ENCODE results near the gene CFL1. TPM values are rescaled to one million over a fixed set of nuclear protein-coding genes. Genes with fewer than 3 reads are reported as not detected.

The CFL1 gene
- total and polyA plus RNA-seq, 9 donors = 436 to 789 (median 720) TPM

DNA sequence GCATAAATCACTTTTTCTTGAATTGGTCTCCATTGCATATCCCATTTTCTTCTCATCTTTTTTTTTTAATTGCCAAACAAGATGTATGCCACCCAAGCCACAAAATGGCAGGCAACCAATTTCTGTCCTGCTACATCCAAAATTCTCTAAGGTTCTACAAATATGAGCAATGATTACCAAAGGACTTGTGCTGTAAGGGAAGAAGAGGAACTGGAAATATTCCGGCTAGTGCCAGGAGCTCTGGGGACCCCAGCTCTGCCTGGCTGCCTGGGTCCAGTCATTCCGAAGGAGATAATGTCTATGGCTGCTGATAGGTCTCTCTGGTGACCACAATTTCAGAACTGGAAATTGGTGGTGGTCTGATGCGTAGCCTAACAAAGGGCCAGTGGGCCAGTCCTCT is 41.3 kb downstream of the CFL1 start:
- WGBS (ENCODE audit: insufficient coverage) = 92% methylated on average over 3 of the region's 3 CpGs
- H3K27ac ChIP-seq (ENCODE audit: low read length) = no peak overlapping the region
- H3K36me3 ChIP-seq (ENCODE audit: control insufficient read depth, insufficient read depth, low read length) = no peaks in the 10 kb centered on the region
- DNase-seq = no peak
- H3K4me1 ChIP-seq (ENCODE audit: control insufficient read depth, insufficient read depth, low read length) = peaks cover 15% of the 10 kb centered on the region
- no peaks in the 10 kb centered on the region for H3K9me3 ChIP-seq (replicated peaks; ENCODE audit: control insufficient read depth, low read depth, low read length)
- no peak overlapping the region for H3K4me3 ChIP-seq (ENCODE audit: low read length)
- H3K27me3 ChIP-seq (ENCODE audit: control insufficient read depth, insufficient read depth, low read length) = peaks cover 4% of the 10 kb centered on the region

DNA sequence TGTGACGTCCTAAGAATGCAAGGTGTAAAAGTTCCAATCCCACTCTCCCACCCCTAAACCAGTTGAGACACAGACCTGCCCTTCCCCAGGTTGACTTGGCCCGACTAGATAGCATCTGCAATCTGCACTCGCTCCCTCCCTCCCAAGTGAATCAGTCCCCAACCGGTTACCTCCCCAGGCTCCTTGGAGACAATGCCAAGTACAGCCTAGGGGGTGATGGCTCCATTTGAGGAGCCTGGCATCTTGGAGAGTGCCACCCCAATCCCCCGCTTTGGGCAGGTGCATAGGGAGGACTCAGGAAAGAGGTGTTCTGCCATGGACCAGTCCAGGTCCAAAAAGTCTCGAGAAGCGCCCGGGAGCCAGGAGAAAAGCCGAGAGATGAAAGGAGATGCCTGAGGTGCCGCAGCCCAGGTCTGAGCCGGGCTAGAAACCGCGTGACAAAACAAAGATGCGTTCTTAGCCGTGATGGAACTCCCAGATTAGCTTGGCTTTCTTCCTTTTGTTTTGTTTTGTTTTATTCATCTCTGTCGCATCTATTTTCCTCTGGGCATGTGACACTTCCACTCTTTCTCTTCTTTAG is 42.9 kb downstream of the CFL1 start:
- no peaks in the 10 kb centered on the region for H3K9me3 ChIP-seq (replicated peaks; ENCODE audit: control insufficient read depth, low read depth, low read length)
- no peak for DNase-seq
- 93% methylated on average over 12 of the region's 16 CpGs for WGBS (ENCODE audit: insufficient coverage)
- H3K27ac ChIP-seq (ENCODE audit: low read length) = no peak overlapping the region
- H3K4me3 ChIP-seq (ENCODE audit: low read length) = no peak overlapping the region
- H3K27me3 ChIP-seq (ENCODE audit: control insufficient read depth, insufficient read depth, low read length) = peaks cover 5% of the 10 kb centered on the region
- peaks cover 16% of the 10 kb centered on the region for H3K4me1 ChIP-seq (ENCODE audit: control insufficient read depth, insufficient read depth, low read length)
- H3K36me3 ChIP-seq (ENCODE audit: control insufficient read depth, insufficient read depth, low read length) = no peaks in the 10 kb centered on the region

DNA sequence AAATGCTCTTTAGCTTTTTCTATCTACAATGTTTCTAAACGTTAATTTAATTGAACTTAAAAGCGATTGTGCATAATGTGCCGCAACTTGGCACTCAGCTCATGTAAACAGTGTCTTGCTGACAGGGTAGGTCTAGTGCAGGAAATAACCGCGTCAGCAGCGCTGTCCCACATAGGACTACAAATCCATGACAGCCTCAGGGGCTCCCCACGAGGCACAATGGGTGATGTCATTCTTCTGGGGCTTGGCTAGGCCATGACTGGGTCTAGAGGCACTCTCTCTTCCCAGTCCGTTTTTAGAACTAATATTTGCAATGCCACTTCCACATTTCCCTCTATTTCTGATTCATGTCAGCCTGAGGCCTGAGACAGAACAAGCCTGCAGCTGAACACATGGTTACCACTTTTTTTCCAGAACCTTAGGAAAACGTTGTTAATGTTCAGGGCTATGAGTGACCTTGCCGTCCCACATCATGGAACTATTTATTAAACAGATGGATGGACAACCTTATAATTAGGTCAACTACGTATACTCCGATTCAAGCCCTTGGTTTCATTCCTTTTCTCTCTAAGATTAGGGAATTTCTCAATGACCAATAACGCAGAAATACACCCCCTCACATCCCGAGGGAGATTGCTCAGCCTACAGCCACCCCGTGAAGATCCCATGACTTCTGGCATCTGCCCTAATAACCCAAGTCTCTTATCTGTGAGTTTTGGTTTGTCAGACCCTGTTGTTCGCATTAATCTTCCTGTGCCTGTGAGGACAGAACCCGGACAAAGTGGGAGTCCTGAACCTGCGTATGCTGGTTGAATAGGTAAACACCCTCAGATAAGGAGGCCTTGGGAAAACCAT is 43.6 kb downstream of the CFL1 start:
- 69% methylated on average over 11 of the region's 18 CpGs for WGBS (ENCODE audit: insufficient coverage)
- no peaks in the 10 kb centered on the region for H3K9me3 ChIP-seq (replicated peaks; ENCODE audit: control insufficient read depth, low read depth, low read length)
- DNase-seq = peak; percentile 71
- H3K27me3 ChIP-seq (ENCODE audit: control insufficient read depth, insufficient read depth, low read length) = peaks cover 5% of the 10 kb centered on the region
- H3K4me1 ChIP-seq (ENCODE audit: control insufficient read depth, insufficient read depth, low read length) = peaks cover 16% of the 10 kb centered on the region
- H3K27ac ChIP-seq (ENCODE audit: low read length) = no peak overlapping the region
- H3K36me3 ChIP-seq (ENCODE audit: control insufficient read depth, insufficient read depth, low read length) = no peaks in the 10 kb centered on the region
- no peak overlapping the region for H3K4me3 ChIP-seq (ENCODE audit: low read length)

DNA sequence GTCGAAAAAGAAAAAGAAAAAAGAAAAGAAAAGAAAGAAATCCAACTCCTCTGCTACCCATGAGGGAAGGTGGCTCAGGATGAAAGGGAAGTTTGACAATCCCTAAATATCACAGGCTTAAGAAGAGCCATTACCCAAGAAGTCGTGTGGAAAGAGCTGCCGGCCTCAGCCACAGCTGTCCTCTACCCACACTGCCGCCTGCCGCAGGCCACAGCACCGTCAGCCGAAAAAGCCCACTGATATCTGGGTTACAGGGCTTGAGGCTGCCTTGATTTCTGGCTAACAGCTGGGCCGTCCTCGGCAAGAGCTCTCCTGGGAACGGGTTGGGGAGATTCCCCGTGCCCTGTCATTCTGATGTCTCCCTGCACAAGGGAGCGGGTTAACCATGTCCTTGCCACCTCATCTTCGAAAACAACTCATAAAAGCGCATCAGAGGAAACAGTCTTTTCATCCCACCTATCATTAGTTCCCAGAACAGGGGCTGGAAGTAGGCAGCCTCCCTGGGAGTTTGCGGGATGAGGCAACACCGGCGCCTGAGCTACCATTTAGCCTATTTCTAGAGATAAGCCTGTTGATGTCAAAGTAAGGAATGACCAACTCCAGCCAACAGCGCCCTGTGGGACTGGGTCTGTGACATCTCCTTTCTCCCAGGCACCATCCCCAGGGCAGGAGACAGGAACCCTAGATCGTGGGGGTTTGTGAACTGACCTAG is 46.1 kb downstream of the CFL1 start:
- no peaks in the 10 kb centered on the region for H3K9me3 ChIP-seq (replicated peaks; ENCODE audit: control insufficient read depth, low read depth, low read length)
- H3K27ac ChIP-seq (ENCODE audit: low read length) = no peak overlapping the region
- peaks cover 6% of the 10 kb centered on the region for H3K4me1 ChIP-seq (ENCODE audit: control insufficient read depth, insufficient read depth, low read length)
- no peak overlapping the region for H3K4me3 ChIP-seq (ENCODE audit: low read length)
- DNase-seq = no peak
- H3K27me3 ChIP-seq (ENCODE audit: control insufficient read depth, insufficient read depth, low read length) = peaks cover 13% of the 10 kb centered on the region
- no peaks in the 10 kb centered on the region for H3K36me3 ChIP-seq (ENCODE audit: control insufficient read depth, insufficient read depth, low read length)
- WGBS (ENCODE audit: insufficient coverage) = 41% methylated on average over 8 of the region's 19 CpGs

DNA sequence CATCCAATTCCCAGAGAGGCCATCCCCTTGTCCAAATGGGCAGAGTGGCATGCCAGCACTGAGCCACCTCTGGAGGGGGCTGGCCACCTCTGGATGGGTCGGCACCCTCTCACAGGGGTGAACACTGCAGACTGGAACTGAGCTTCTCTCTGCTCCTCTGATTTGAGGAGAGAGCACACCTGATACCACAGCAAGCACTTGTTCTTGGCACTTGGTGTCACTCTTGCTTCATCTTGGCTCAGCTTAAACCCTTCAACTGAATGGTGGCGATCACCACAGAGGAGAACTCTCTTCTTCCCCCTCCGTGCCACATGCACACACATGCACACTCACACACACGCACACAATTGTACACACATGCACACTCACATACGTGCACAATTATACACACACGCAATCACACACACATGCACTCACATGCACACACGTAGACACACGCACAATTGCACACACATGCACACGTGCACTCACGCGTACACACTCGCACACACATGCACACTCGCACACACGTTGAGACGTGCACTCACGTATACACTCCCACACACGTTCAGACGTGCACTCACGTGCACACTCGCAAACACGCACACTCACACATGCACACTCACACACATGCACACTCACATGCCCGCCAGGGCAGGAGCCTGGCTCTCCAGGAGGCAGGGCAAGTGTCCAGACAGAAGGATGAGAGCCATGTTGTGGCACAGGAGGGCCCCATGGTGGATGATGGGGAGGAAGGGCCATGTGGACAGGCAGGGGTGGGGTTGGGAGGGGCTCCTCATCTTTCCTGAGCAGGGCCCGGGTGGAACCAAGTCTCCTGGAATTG is 47.7 kb downstream of the CFL1 start:
- Histone ChIP-seq H3K4me1 (ENCODE audit: control insufficient read depth, insufficient read depth, low read length) (peaks cover 4% of the 10 kb centered on the region), H3K36me3 (ENCODE audit: control insufficient read depth, insufficient read depth, low read length) (no peaks in the 10 kb centered on the region), H3K27ac (ENCODE audit: low read length) (no peak overlapping the region), H3K9me3 (replicated peaks; ENCODE audit: control insufficient read depth, low read depth, low read length) (no peaks in the 10 kb centered on the region), H3K4me3 (ENCODE audit: low read length) (no peak overlapping the region), H3K27me3 (ENCODE audit: control insufficient read depth, insufficient read depth, low read length) (peaks cover 13% of the 10 kb centered on the region)
- no peak for DNase-seq
- 84% methylated on average over 15 of the region's 23 CpGs for WGBS (ENCODE audit: insufficient coverage)

DNA sequence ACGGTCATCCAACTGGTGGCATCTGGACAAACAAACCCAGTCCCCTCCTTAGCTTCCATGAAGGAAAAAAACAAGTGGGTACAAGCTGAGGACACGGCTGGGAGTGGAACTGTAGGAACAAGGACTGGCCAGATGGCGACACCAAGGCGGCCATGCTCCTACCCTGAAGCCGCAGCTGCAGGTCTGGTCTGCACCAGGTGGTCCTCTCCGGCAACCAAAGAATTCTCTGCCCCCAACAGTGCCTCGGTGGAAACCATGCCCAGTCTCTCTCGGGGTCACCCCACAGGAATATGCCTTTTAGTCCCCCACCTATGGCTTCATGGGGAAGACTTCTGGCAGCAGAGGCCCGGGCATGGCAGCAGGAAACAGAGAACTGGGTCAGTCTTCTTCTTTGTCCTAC is 48.5 kb downstream of the CFL1 start:
- no peak for DNase-seq
- Histone ChIP-seq H3K36me3 (ENCODE audit: control insufficient read depth, insufficient read depth, low read length) (no peaks in the 10 kb centered on the region), H3K27ac (ENCODE audit: low read length) (no peak overlapping the region), H3K4me1 (ENCODE audit: control insufficient read depth, insufficient read depth, low read length) (peaks cover 4% of the 10 kb centered on the region), H3K9me3 (replicated peaks; ENCODE audit: control insufficient read depth, low read depth, low read length) (no peaks in the 10 kb centered on the region), H3K27me3 (ENCODE audit: control insufficient read depth, insufficient read depth, low read length) (peaks cover 17% of the 10 kb centered on the region), H3K4me3 (ENCODE audit: low read length) (no peak overlapping the region)
- 88% methylated on average over 8 of the region's 9 CpGs for WGBS (ENCODE audit: insufficient coverage)

DNA sequence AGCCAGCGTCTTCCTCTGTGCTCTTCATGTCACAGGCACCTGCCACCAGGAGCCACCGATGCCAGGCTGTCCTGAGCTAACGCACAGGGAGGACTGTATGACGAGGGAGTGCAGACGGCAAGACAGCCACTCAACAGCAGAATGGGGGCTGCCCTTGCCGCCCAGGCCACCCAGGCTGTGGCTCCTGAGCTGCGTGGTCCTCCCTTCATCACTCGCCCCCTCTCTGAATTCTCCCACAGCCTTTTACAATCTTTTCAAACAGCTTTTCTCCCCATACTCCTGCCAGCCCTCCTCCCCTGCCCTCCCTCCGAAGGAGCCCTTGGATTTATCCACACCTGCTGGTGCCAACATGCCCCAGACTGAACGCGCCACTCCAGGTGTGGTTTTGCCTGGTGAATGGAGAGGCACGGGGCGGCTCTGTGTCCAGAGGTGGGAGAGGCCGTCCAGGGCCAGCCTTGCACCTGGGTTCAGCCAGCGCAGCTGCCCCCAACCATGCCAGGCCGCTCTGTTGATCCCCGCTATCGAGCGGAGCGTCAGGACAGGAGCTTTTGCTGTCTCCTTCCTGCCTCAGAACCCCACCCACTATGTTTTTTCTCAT is 49.1 kb downstream of the CFL1 start:
- Histone ChIP-seq H3K36me3 (ENCODE audit: control insufficient read depth, insufficient read depth, low read length) (no peaks in the 10 kb centered on the region), H3K4me3 (ENCODE audit: low read length) (no peak overlapping the region), H3K4me1 (ENCODE audit: control insufficient read depth, insufficient read depth, low read length) (peaks cover 4% of the 10 kb centered on the region), H3K9me3 (replicated peaks; ENCODE audit: control insufficient read depth, low read depth, low read length) (no peaks in the 10 kb centered on the region), H3K27ac (ENCODE audit: low read length) (no peak overlapping the region), H3K27me3 (ENCODE audit: control insufficient read depth, insufficient read depth, low read length) (peaks cover 22% of the 10 kb centered on the region)
- 71% methylated on average over 15 of the region's 20 CpGs for whole genome bisulfite sequencing (ENCODE audit: insufficient coverage)
- no peak for DNase-seq

DNA sequence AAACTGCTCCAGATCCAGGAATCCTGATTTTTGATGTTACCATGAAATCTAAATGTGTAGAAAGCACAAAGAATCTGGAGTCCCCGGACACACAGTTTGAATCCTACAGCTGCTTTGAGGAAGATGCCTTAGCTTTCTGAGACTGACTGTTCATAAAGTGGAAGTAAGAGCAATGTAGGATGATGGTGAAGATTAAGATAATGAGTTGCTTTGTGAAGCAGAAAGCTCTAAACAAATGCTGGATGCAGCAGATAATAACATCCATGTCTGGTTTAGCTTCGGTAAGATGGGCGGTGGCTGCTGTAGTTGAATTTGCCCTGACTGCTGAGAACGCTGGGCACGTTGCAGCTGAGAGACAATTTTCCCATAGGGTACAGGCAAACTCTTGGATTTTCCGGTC is 51.0 kb downstream of the CFL1 start:
- Histone ChIP-seq H3K27me3 (ENCODE audit: control insufficient read depth, insufficient read depth, low read length) (peaks cover 34% of the 10 kb centered on the region), H3K9me3 (replicated peaks; ENCODE audit: control insufficient read depth, low read depth, low read length) (no peaks in the 10 kb centered on the region), H3K4me1 (ENCODE audit: control insufficient read depth, insufficient read depth, low read length) (peaks cover 3% of the 10 kb centered on the region), H3K4me3 (ENCODE audit: low read length) (no peak overlapping the region), H3K27ac (ENCODE audit: low read length) (no peak overlapping the region), H3K36me3 (ENCODE audit: control insufficient read depth, insufficient read depth, low read length) (no peaks in the 10 kb centered on the region)
- 55% methylated on average over 6 of the region's 6 CpGs for WGBS (ENCODE audit: insufficient coverage)
- no peak for DNase-seq
